IMR-90 (cell line): ENCODE results near the gene PODXL2. TPM values are rescaled to one million over a fixed set of nuclear protein-coding genes. Genes with fewer than 3 reads are reported as not detected.

ENCODE experiments used
- ATAC-seq: fragments of 200-7000 bp; cut with Tn5 transposase; 2 replicates; pipeline ENCODE4 v1.9.1; 2020; ENCODE audit warnings: low read depth, mild to moderate bottlenecking, moderate library complexity
- BruUV-seq: library from RNA; stranded (reverse); fragments of 400-500 nt; replicated peaks from 2 replicates; lab custom pipeline; 2021; lab: Mats Ljungman, UMichigan
- CTCF ChIA-PET: fragments of 300-600 bp; formaldehyde crosslinking; extraction: SDS; loops from one replicate; lab custom pipeline; 2021; ENCODE audit warnings: antibody characterized with exemption; lab: Yijun Ruan, JAX
- POLR2A ChIA-PET: fragments of 300-600 bp; sonication (Branson Sonifier 250); formaldehyde crosslinking; loops from one replicate; lab custom pipeline; 2022; ENCODE audit warnings: antibody characterized with exemption; ENCODE audit not compliant: unreplicated experiment; lab: Charles Lee
- DNase-seq: peaks from one replicate; pipeline ENCODE4 v3.0.0; 2013
- H2AFZ ChIP-seq: replicated peaks from 2 replicates; pipeline ENCODE3; 2013; ENCODE audit warnings: low read length, mild to moderate bottlenecking; ENCODE audit not compliant: poor library complexity
- H2AK5ac ChIP-seq: 2 replicates; pipeline ENCODE4 v1.6.1; 2013; ENCODE audit warnings: low read depth, low read length, inconsistent platforms
- H2AK9ac ChIP-seq: replicated peaks from 2 replicates; pipeline ENCODE3; 2013; ENCODE audit warnings: mild to moderate bottlenecking, low read depth, low read length, moderate library complexity; ENCODE audit not compliant: poor library complexity
- H2BK120ac ChIP-seq: 2 replicates; pipeline ENCODE4 v1.6.1; 2013; ENCODE audit warnings: low read depth, low read length, inconsistent platforms
- H2BK15ac ChIP-seq: 3 replicates; pipeline ENCODE4 v1.6.1; 2013; ENCODE audit warnings: low read depth, low read length, inconsistent platforms
- H2BK20ac ChIP-seq: 2 replicates; pipeline ENCODE4 v1.6.1; 2013; ENCODE audit warnings: low read depth, mild to moderate bottlenecking, inconsistent platforms, low read length, moderate library complexity
- H2BK5ac ChIP-seq: 2 replicates; pipeline ENCODE4 v1.6.1; 2013; ENCODE audit warnings: mild to moderate bottlenecking, low read depth, low read length, inconsistent platforms; ENCODE audit not compliant: poor library complexity, severe bottlenecking
- H3K14ac ChIP-seq: replicated peaks from 2 replicates; pipeline ENCODE4 v1.6.1; 2013; ENCODE audit warnings: low read depth, low read length, inconsistent platforms
- H3K18ac ChIP-seq: 2 replicates; pipeline ENCODE4 v1.6.1; 2013; ENCODE audit warnings: low read depth, low read length, control low read depth
- H3K23ac ChIP-seq: 2 replicates; pipeline ENCODE4 v1.6.1; 2013; ENCODE audit warnings: low read depth, low read length, inconsistent platforms
- H3K27ac ChIP-seq: 2 replicates; pipeline ENCODE4 v1.5.1; 2013; ENCODE audit warnings: mild to moderate bottlenecking, control low read depth, low read length; ENCODE audit not compliant: insufficient read depth
- H3K27me3 ChIP-seq: 2 replicates; pipeline ENCODE4 v1.6.1; 2013; ENCODE audit warnings: low read length; ENCODE audit not compliant: control insufficient read depth, insufficient read depth
- H3K36me3 ChIP-seq: 2 replicates; pipeline ENCODE4 v1.6.1; 2013; ENCODE audit warnings: low read length, mixed read lengths; ENCODE audit not compliant: control insufficient read depth, insufficient read depth
- H3K4ac ChIP-seq: 2 replicates; pipeline ENCODE4 v1.6.1; 2013; ENCODE audit warnings: low read depth, low read length, inconsistent platforms
- H3K4me1 ChIP-seq: 2 replicates; pipeline ENCODE4 v1.6.1; 2013; ENCODE audit warnings: low read length, mixed read lengths; ENCODE audit not compliant: control insufficient read depth, insufficient read depth
- H3K4me2 ChIP-seq: 2 replicates; pipeline ENCODE4 v1.6.1; 2013; ENCODE audit warnings: low read depth, mild to moderate bottlenecking, control low read depth, low read length, moderate library complexity
- H3K4me3 ChIP-seq: 2 replicates; pipeline ENCODE4 v1.5.1; 2013; ENCODE audit warnings: low read depth, mild to moderate bottlenecking, control low read depth, low read length, moderate library complexity; ENCODE audit not compliant: insufficient read depth
- H3K56ac ChIP-seq: 2 replicates; pipeline ENCODE4 v1.6.1; 2013; ENCODE audit warnings: low read length, inconsistent platforms; ENCODE audit not compliant: insufficient read depth; ENCODE audit errors: extremely low read depth
- H3K79me1 ChIP-seq, 2 experiments: 2 replicates each; pipeline ENCODE4 v1.6.1; 2013; ENCODE audit warnings: low read length in 2 of 2, inconsistent platforms in 1 of 2, low read depth in 1 of 2
- H3K9ac ChIP-seq: 2 replicates; pipeline ENCODE4 v1.6.1; 2013; ENCODE audit warnings: low read depth, low read length, control low read depth
- H3K9me1 ChIP-seq: 2 replicates; pipeline ENCODE4 v1.6.1; 2013; ENCODE audit warnings: low read length, inconsistent platforms; ENCODE audit not compliant: insufficient read depth
- H3K9me3 ChIP-seq: 2 replicates; pipeline ENCODE4 v1.6.1; 2013; ENCODE audit warnings: low read length; ENCODE audit not compliant: control insufficient read depth, insufficient read depth
- H4K20me1 ChIP-seq: 2 replicates; pipeline ENCODE4 v1.6.1; 2013; ENCODE audit warnings: low read length, inconsistent platforms; ENCODE audit not compliant: insufficient read depth
- H4K5ac ChIP-seq: 2 replicates; pipeline ENCODE4 v1.6.1; 2013; ENCODE audit warnings: mild to moderate bottlenecking, low read depth, low read length, control low read depth
- H4K8ac ChIP-seq, 2 experiments: 2 replicates each; pipeline ENCODE4 v1.6.1; 2013; ENCODE audit warnings: low read depth in 2 of 2, low read length in 2 of 2, control low read depth in 1 of 2, inconsistent platforms in 1 of 2
- H4K91ac ChIP-seq: 2 replicates; pipeline ENCODE4 v1.6.1; 2013; ENCODE audit warnings: low read depth, low read length, inconsistent platforms; ENCODE audit not compliant: insufficient read depth
- CEBPB ChIP-seq: IDR thresholded peaks from 2 replicates; pipeline ENCODE4 v1.6.1; 2012; ENCODE audit warnings: low read depth, low read length, improper control_type of control experiment
- FOS ChIP-seq: fragments of 150-350 bp; IDR thresholded peaks from 2 replicates; pipeline ENCODE4 v1.6.1; 2016; ENCODE audit warnings: low read depth, low read length
- MXI1 ChIP-seq: IDR thresholded peaks from 2 replicates; pipeline ENCODE4 v1.6.1; 2012; ENCODE audit warnings: low read depth, mild to moderate bottlenecking, low read length, moderate library complexity, borderline replicate concordance
- POLR2A ChIP-seq: IDR thresholded peaks from 2 replicates; pipeline ENCODE4 v1.6.1; 2012; ENCODE audit warnings: mild to moderate bottlenecking, low read depth, low read length
- RAD21 ChIP-seq: IDR thresholded peaks from 2 replicates; pipeline ENCODE4 v1.6.1; 2012; ENCODE audit warnings: low read length, improper control_type of control experiment
- RCOR1 ChIP-seq: IDR thresholded peaks from 2 replicates; pipeline ENCODE4 v1.6.1; 2012; ENCODE audit warnings: mild to moderate bottlenecking, low read length, improper control_type of control experiment; ENCODE audit not compliant: insufficient replicate concordance
- WGBS, 2 experiments: methylation state at CpG; one replicate each; pipeline versions ENCODE4 v1.1.5 to v1.1.7; 2013; ENCODE audit warnings: missing lambda C conversion rate in 2 of 2; ENCODE audit not compliant: insufficient read length in 1 of 2; ENCODE audit errors: extremely low coverage in 2 of 2; 5-methylcytosine and 5-hydroxymethylcytosine counted together
- dilution Hi-C: fragments of 300-500 bp; cut with HindIII; formaldehyde crosslinking; loops from one replicate; pipeline ENCODE4 v1.14.3; 2018; ENCODE audit warnings: low sequenced_read_pairs; ENCODE audit not compliant: unreplicated experiment
- in situ Hi-C: fragments of 300-500 bp; cut with MboI; formaldehyde crosslinking; loops from 3 replicates; pipeline ENCODE4 v1.14.3; 2019; ENCODE audit warnings: low sequenced_read_pairs, inconsistent platforms, mixed read lengths
- intact Hi-C: fragments of 100-400 bp; cut with micrococcal nuclease; formaldehyde crosslinking; loops from 2 replicates; pipeline ENCODE4 v1.10.0; 2022
- polyA plus RNA-seq, 3 experiments: library from polyadenylated mRNA; depleted of rRNA; stranded (reverse); fragments of >200 nt; gene quantifications; 2 replicates each; pipeline ENCODE4 v1.2.3, GENCODE V29; 2012; ENCODE audit warnings: low replicate concordance in 1 of 3
- total RNA-seq: library from RNA; depleted of rRNA; stranded (reverse); fragments of >200 nt; gene quantifications from 2 replicates; pipeline ENCODE4 v1.2.3, GENCODE V29; 2012
- TF ChIP-seq, protein P1 (sequence below): fragments of 150-350 bp; IDR thresholded peaks from 2 replicates; pipeline ENCODE4 v1.6.1; 2017; ENCODE audit warnings: mild to moderate bottlenecking, antibody characterized with exemption, low read length, low read depth

PODXL2 gene
- total and polyA plus RNA-seq, 2 of the 4 experiments (the other 2 are of a cell fraction) = 1.6 to 5.4 TPM

DNA sequence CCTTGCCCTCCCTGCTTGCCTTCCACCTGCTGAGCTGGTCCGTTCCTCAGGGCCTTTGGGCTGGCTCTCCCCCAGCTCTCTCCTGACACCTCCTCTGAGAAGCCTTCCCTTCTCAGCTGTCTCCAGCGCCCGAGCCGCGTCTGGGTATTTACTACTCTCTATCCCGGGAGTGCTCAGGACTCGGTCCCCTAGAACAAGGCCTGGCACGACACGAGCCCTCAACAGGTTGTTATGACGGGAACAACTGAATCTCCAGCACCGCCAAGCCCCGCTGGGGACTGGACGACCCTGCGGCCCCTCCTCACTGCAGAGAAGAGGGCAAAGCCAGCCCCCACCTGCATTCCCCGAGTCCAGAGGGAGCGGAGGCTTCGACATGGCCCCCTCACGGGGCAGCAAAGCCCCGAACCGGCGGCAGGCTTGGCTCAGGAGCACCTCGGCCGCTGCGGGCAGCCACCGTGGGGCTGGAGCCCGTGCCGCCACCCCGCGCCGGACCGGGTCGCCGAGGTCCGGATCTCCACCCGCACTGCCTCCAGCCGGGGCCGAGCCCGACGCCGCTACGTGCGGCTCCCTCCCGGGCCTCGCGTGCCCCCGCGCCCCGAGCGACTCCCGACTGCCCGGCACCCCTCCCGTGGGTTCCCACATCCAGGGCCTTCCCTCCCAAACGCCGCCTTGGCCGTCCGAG, 39.2 kb upstream of the PODXL2 start:
- CTCF ChIA-PET = interaction anchor here (4.2 kb wide), 1 partner anchor 15 kb away, joined by 20 read pairs; no protein-coding TSS in a partner anchor
- WGBS, 2 experiments = 0% methylated on average over 25 of the region's 56 CpGs; no CpG with 5 or more reads in 1 of the 2 experiments
- no peak overlapping the region for H4K8ac ChIP-seq
- H3K9me3 ChIP-seq = no peaks in the 10 kb centered on the region
- no peak for DNase-seq
- H2AFZ ChIP-seq = peak overlapping the region; percentile 92
- H3K79me1 ChIP-seq = peaks cover 1 to 55% of the 10 kb centered on the region in 2 experiments; a peak in 3 of 4 replicates
- no peak overlapping the region for H3K56ac ChIP-seq
- H3K9me1 ChIP-seq = peaks cover 39% of the 10 kb centered on the region
- peak overlapping the region; percentile 47 for H3K23ac ChIP-seq
- H3K27ac ChIP-seq = peak overlapping the region; percentile 67
- BruUV-seq = no TSS peak
- H3K18ac ChIP-seq = no peak overlapping the region; the same call in 1 of the 2 replicates
- dilution Hi-C loops = no loop called here
- peak; percentile 7 for ATAC-seq
- peaks cover 50% of the 10 kb centered on the region for H4K20me1 ChIP-seq
- H3K4me1 ChIP-seq = peaks cover 21% of the 10 kb centered on the region
- no peaks in the 10 kb centered on the region for H3K27me3 ChIP-seq
- no peaks in the 10 kb centered on the region for H3K36me3 ChIP-seq
- intact Hi-C loops = loop anchor here (5.0 kb wide), 1 partner anchor 463 kb away; the partner anchor contains the start of gene SEC61A1
- POLR2A ChIA-PET = interaction anchor here (0.5 kb wide), 1 partner anchor 484 kb away, joined by 3 read pairs; no protein-coding TSS in a partner anchor
- peak overlapping the region; percentile 0; the same call in 1 of the 2 replicates for H4K91ac ChIP-seq
- peak overlapping the region; percentile 54 for H3K9ac ChIP-seq
- no peak overlapping the region for H2BK120ac ChIP-seq
- peak overlapping the region; percentile 60 for H3K4ac ChIP-seq
- TF ChIP-seq FOS = no peak
- TF ChIP-seq MXI1 = no peak
- TF ChIP-seq RAD21 = no peak
- no peak for TF ChIP-seq CEBPB
- no peak for TF ChIP-seq POLR2A
- TF ChIP-seq, protein P1, sequence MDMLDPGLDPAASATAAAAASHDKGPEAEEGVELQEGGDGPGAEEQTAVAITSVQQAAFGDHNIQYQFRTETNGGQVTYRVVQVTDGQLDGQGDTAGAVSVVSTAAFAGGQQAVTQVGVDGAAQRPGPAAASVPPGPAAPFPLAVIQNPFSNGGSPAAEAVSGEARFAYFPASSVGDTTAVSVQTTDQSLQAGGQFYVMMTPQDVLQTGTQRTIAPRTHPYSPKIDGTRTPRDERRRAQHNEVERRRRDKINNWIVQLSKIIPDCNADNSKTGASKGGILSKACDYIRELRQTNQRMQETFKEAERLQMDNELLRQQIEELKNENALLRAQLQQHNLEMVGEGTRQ = no peak
- TF ChIP-seq RCOR1 = no peak
- no peak overlapping the region for H4K5ac ChIP-seq
- no peak overlapping the region for H2BK15ac ChIP-seq
- peak overlapping the region; percentile 80 for H2BK5ac ChIP-seq
- H3K4me3 ChIP-seq = peak overlapping the region; percentile 51
- H2BK20ac ChIP-seq = no peak overlapping the region
- H2AK5ac ChIP-seq = peak overlapping the region; percentile 65; the same call in 1 of the 2 replicates
- peak overlapping the region; percentile 93 for H2AK9ac ChIP-seq
- in situ Hi-C loops = no loop called here
- H3K4me2 ChIP-seq = peak overlapping the region; percentile 87
- H3K14ac ChIP-seq = peak overlapping the region; percentile 61
